ENCODE data around the gene TTC9B.
"Not testable (repeated sequence)": the region's sequence is repeated elsewhere in the genome, so short reads cannot be mapped to it uniquely, and the experiment has no call there.

The TTC9B gene

GRCh38 chr19:40177286-40178070, 40.7 kb downstream of the TTC9B start:
- in situ Hi-C loops (cut with HindIII; ENCODE audit: low sequenced_read_pairs), result no loop called here
- TF ChIP-seq CTCF (IDR thresholded peaks at IDR 0.05; ENCODE audit: low read depth, low read length, missing control alignments), result no peak
- H3K4me3 ChIP-seq (ENCODE audit: low read depth, low read length), result no peak overlapping the region
- DNase-seq (ENCODE audit: low read depth), result no peak

GRCh38 chr19:40175820-40176219, 42.4 kb downstream of the TTC9B start:
- no peak for DNase-seq (ENCODE audit: low read depth)
- in situ Hi-C loops (cut with HindIII; ENCODE audit: low sequenced_read_pairs), result no loop called here
- H3K4me3 ChIP-seq (ENCODE audit: low read depth, low read length), result no peak overlapping the region
- TF ChIP-seq CTCF (IDR thresholded peaks at IDR 0.05; ENCODE audit: low read depth, low read length, missing control alignments), result no peak

GRCh38 chr19:40174092-40174491, 44.1 kb downstream of the TTC9B start:
- TF ChIP-seq CTCF (IDR thresholded peaks at IDR 0.05; ENCODE audit: low read depth, low read length, missing control alignments), result no peak
- no peak for DNase-seq (ENCODE audit: low read depth)
- no peak overlapping the region for H3K4me3 ChIP-seq (ENCODE audit: low read depth, low read length)
- in situ Hi-C loops (cut with HindIII; ENCODE audit: low sequenced_read_pairs), result no loop called here

DNA sequence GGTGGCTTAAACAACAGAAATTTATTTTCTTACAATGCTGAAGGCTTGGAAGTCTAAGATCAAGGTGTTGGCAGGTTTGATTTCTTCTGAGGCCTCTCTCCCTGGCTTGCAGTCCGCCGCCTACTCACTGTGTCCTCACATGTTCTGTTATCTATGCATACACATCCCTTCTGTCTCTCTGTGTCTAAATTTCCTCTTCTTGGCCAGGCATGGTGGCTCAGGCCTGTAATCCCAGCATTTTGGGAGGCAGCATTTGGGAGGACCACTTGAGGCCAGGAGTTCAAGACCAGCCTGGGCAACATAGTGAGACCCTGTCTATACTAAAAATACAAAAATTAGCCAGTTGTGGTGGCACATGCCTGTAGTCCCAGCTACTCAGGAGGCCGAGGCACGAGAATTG, 46.9 kb downstream of the TTC9B start:
- H3K4me3 ChIP-seq (ENCODE audit: low read depth, low read length); in situ Hi-C loops (cut with HindIII; ENCODE audit: low sequenced_read_pairs); DNase-seq (ENCODE audit: low read depth): not testable (repeated sequence)

- H3K4me3 ChIP-seq (ENCODE audit: low read depth, low read length); DNase-seq (ENCODE audit: low read depth); in situ Hi-C loops (cut with HindIII; ENCODE audit: low sequenced_read_pairs): not testable (repeated sequence)
Observed at GRCh38 chr19:40170303-40170989, 47.7 kb downstream of the TTC9B start.

GRCh38 chr19:40169482-40170302, 48.5 kb downstream of the TTC9B start:
- DNase-seq (ENCODE audit: low read depth); in situ Hi-C loops (cut with HindIII; ENCODE audit: low sequenced_read_pairs): not testable (repeated sequence)

More at GRCh38 chr19:40169482-40170302, 48.5 kb downstream of the TTC9B start:
- H3K4me3 ChIP-seq (ENCODE audit: low read depth, low read length), result not testable (repeated sequence)
